HG03469 (cell line): Measurements from ENCODE around the gene ALKBH7.

Experiments used
- ATAC-seq: cut with Tn5 transposase; IDR thresholded peaks from one replicate; pipeline ENCODE4 v1.9.1; 2021; ENCODE audit warnings: mild to moderate bottlenecking, moderate library complexity, moderate number of reproducible peaks; ENCODE audit not compliant: unreplicated experiment

ALKBH7 gene

GRCh38 chr19:6362351-6362801, 10.2 kb upstream of the ALKBH7 start:
- no peak for ATAC-seq

GRCh38 chr19:6364353-6364752, 8.2 kb upstream of the ALKBH7 start:
- ATAC-seq: no peak

- peak; percentile 26 for ATAC-seq
Observed at GRCh38 chr19:6373096-6373812, 660 bp downstream of the ALKBH7 start.

DNA sequence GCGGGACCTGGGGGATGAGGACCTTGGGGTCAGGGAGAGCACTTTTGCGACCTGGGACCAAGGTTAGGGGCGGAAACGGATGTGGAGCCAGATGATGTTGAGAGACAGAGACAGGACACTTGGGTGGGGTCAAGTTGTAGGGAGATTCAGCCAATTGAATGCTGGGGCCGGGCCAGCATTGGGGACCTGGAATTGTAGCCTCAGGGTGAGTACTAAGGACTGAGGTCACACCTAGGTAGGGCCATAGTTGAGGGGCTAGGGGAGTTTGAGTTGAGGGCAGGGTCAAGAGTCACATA, 1.2 kb downstream of the ALKBH7 start:
- ATAC-seq: no peak

GRCh38 chr19:6374161-6374709, 1.6 kb downstream of the ALKBH7 start:
- ATAC-seq: no peak

DNA sequence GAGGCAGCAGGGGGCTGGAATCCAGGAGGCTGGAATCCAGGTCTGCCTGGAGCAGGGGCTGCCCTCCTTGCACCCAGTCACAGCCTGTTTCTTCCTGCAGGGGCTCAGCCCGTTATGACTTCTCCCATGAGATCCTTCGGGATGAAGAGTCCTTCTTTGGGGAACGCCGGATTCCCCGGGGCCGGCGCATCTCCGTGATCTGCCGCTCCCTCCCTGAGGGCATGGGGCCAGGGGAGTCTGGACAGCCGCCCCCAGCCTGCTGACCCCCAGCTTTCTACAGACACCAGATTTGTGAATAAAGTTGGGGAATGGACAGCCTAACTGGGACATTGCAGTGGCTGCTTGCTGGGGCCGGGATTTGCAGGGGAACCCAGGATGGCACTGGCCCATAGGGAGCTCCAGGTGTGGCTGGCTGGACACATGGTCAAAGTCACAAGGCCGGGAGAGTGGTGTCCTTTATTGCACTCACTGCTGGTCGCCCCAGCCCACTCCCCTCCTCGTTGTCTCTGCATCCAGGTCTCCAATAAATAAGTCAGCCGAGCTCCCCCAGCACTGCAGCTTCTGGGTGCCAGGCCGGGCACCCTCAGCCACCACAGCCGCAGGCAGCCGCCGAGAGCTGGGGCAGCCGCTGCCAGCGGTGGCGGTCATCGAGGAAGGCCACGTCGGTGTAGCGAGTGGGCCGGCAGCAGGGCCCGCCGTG, 2.3 kb downstream of the ALKBH7 start:
- no peak for ATAC-seq

GRCh38 chr19:6375411-6376010, 2.9 kb downstream of the ALKBH7 start, which contains the start of gene PSPN:
PSPN (minus strand) TSS chr19:6375933; CDS start chr19:6375849, 84 bp downstream.
- ATAC-seq: no peak

DNA sequence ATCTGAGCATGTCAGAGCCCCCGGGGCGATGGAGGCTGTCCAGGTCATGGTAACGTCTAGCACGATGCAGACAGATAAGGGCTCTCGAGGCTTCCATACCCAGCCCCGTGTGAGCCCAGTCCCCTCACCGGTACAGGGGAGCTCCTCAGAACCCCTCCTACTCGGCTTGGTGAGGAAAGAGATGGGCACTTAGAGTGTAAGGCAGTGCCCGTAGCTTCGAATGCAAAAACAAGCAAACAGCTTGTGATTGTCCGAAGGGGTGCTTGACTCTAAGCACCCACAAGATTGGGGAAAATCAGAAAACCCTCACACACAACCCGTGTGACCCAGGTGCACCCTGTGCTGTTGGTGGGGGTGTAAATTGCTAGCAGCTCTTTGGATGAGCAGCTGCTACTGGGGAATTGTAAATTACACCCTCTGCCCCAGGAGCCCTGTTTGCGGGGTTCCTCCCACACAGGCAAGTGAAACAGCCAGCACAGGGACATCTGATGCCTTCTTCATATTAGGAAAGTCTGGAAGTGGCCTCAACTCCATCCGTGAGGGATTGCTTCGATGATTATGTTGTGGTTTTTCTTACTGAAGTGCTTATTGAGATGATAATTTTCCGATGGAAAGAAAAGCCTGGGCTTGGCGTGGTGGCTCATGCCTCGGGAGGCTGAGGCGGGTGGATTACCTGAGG, 4.1 kb downstream of the ALKBH7 start:
- ATAC-seq: no peak

GRCh38 chr19:6378041-6378440, 5.4 kb downstream of the ALKBH7 start:
- ATAC-seq: no peak

DNA sequence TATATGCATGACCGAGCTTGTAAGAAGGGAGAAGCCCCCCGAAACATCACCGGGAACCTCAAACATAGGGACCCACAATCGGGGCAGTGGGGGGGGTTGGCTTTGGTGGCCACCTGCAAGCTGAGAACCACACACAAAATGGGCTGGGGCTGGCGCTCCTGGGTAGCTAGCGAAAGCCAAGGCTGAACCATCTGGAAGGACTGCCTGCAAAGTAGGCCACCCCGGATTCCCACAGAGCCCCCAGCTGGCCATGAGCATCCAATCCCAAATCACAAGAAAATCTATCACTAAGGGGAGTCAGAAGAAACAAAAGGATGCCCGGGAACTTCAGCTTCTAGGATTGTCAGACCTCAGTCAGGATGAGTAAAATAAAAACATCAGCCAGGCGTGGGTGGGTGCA, 5.9 kb downstream of the ALKBH7 start:
- no peak for ATAC-seq

DNA sequence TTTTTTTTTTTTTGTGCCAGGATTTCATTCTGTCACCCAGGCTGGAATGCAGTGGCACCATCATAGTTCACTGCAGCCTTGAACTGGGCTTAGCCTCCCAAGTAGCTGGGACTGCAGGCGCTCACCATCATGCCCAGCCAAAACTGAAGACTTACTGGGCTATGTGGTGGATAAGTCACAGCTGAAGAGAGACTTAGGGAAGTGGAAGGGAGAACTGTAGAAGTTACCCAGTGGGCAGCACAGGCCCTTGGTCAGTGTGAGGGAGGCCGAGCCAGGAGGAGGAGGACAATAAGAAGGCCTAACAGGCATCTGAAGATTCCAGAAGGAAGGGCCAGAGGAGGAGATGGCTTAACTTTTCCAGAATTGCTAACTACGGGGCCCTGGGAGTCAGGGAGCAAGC, 7.2 kb downstream of the ALKBH7 start:
- no peak for ATAC-seq

- no peak for ATAC-seq
Observed at GRCh38 chr19:6381030-6381750, 8.6 kb downstream of the ALKBH7 start.

GRCh38 chr19:6383188-6383587, 10.6 kb downstream of the ALKBH7 start:
- no peak for ATAC-seq

DNA sequence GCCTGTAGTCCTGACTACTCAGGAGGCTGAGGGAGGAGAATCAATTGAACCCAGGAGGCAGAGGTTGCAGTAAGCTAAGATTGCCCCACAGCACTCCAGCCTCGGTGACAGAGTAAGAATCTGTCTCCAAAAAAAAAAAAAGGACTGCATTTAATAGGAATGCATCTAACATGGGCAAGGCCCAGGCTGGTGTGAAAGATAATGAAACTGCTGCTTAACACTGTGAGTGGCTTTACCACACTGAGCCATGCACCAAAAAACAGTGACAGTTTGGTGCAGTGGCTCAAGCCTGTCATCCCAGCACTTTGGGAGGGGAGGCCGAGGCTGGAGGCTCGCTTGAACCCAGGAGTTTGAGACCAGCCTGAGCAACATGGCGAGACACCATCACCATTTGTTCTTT, 11.8 kb downstream of the ALKBH7 start:
- no peak for ATAC-seq

- ATAC-seq: no peak
Observed at GRCh38 chr19:6387372-6387771, 14.8 kb downstream of the ALKBH7 start.

GRCh38 chr19:6392221-6393073, 19.9 kb downstream of the ALKBH7 start:
- no peak for ATAC-seq

GRCh38 chr19:6393074-6393982, 20.7 kb downstream of the ALKBH7 start, which contains the start of gene GTF2F1:
GTF2F1 (minus strand) TSS chr19:6393164; CDS start chr19:6392995, 169 bp downstream.
- no peak for ATAC-seq

GRCh38 chr19:6393983-6394412, 21.4 kb downstream of the ALKBH7 start:
- no peak for ATAC-seq
